ENCODE results near the gene CEND1.

Gene CEND1

GRCh38 chr11:826836-827145, 36.9 kb upstream of the CEND1 start:
- TF ChIP-seq CTCF (IDR thresholded peaks at IDR 0.05; ENCODE audit: insufficient read depth, missing control alignments), result no peak
- FAIRE-seq (no peak), DNase-seq (ENCODE audit: insufficient read length, low spot score) (no peak)

- no peak for TF ChIP-seq CTCF (IDR thresholded peaks at IDR 0.05; ENCODE audit: insufficient read depth, missing control alignments)
- FAIRE-seq (no peak), DNase-seq (ENCODE audit: insufficient read length, low spot score) (no peak)
Observed at GRCh38 chr11:826227-826621, 36.3 kb upstream of the CEND1 start.

GRCh38 chr11:825366-826226, 35.7 kb upstream of the CEND1 start:
- TF ChIP-seq CTCF (IDR thresholded peaks at IDR 0.05; ENCODE audit: insufficient read depth, missing control alignments), result no peak
- DNase-seq (ENCODE audit: insufficient read length, low spot score) (no peak), FAIRE-seq (no peak)

- FAIRE-seq, result no peak
- no peak for DNase-seq (ENCODE audit: insufficient read length, low spot score)
- no peak for TF ChIP-seq CTCF (IDR thresholded peaks at IDR 0.05; ENCODE audit: insufficient read depth, missing control alignments)
Observed at GRCh38 chr11:824942-825341, 35.1 kb upstream of the CEND1 start.

- FAIRE-seq (no peak), DNase-seq (ENCODE audit: insufficient read length, low spot score) (no peak)
Observed at GRCh38 chr11:824292-824880, 34.5 kb upstream of the CEND1 start.

GRCh38 chr11:823441-824291, 33.8 kb upstream of the CEND1 start:
- FAIRE-seq, result no peak
- DNase-seq (ENCODE audit: insufficient read length, low spot score), result no peak
- TF ChIP-seq CTCF (IDR thresholded peaks at IDR 0.05; ENCODE audit: insufficient read depth, missing control alignments), result no peak

More at GRCh38 chr11:824292-824880, 34.5 kb upstream of the CEND1 start:
- no peak for TF ChIP-seq CTCF (IDR thresholded peaks at IDR 0.05; ENCODE audit: insufficient read depth, missing control alignments)
